ENCODE results near the gene SCD. TPM values are rescaled to one million over a fixed set of nuclear protein-coding genes. Genes with fewer than 3 reads are reported as not detected.
A peak's percentile ranks its signal among the peaks of the same experiment; 100 is the strongest.

Gene SCD
- total and polyA plus RNA-seq, 10 of the 15 experiments (the other 5 are each of a cell fraction or from before 2014, with no cell fraction given): 68.7 to 279 (median 99.5) TPM

DNA sequence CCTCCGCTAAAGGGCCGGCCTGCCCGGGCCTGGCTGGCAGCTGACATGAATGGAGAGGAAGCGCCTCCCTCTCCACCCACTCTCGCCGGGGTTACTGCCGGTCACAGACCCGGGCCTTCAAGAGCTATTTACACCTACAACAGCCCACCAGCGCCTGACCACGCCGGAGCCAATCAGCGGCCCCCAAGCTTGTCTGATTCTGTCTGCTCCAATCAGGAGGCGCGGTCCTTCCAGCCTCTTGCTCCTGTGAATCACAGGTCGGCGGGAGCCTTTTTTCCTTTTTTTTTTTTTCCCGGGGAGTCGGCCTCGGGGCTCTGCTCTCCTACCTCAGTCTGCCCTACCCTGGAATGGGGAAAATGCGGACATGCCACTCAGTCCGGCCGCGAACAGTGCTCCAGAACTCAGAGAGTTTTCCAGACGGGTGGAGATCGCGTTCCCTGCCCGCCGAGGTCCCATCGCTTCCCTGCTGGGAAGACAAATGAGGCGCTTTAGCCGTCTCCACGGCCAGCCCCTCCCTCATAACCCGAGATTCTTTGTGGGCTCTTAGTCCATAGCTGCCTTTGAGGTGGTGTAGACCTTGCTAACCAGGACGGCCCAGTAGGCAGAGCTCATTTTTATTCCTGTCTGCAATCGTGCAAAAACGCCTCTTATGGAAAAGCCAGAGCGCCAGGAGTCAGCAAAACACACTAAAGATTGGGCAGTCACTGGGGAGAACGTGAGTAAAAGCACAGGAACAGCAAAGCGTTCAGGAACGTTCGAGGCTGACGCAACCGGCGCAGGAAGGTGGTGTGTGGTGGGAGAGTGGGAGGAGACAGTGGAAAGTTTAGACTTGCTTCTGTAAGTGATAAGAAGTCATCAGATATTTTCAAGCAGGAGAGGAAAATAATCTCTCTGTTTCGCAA is 26.5 kb downstream of the SCD start (continued):
- peak; percentile 89; the same call in 1 of the 2 replicates for TF ChIP-seq SREBF1 (IDR thresholded peaks at IDR 0.05; ENCODE audit: low read length)
- TF ChIP-seq SMAD1 (IDR thresholded peaks at IDR 0.05; ENCODE audit: low read depth, partially characterized antibody): no peak
- TF ChIP-seq, protein P1, sequence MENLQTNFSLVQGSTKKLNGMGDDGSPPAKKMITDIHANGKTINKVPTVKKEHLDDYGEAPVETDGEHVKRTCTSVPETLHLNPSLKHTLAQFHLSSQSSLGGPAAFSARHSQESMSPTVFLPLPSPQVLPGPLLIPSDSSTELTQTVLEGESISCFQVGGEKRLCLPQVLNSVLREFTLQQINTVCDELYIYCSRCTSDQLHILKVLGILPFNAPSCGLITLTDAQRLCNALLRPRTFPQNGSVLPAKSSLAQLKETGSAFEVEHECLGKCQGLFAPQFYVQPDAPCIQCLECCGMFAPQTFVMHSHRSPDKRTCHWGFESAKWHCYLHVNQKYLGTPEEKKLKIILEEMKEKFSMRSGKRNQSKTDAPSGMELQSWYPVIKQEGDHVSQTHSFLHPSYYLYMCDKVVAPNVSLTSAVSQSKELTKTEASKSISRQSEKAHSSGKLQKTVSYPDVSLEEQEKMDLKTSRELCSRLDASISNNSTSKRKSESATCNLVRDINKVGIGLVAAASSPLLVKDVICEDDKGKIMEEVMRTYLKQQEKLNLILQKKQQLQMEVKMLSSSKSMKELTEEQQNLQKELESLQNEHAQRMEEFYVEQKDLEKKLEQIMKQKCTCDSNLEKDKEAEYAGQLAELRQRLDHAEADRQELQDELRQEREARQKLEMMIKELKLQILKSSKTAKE (IDR thresholded peaks at IDR 0.05; ENCODE audit: low read depth, poor library complexity, severe bottlenecking): peak; percentile 43
- no peak for TF ChIP-seq SIX5 (IDR thresholded peaks at IDR 0.05; ENCODE audit: low read depth, low read length, severe bottlenecking)
- TF ChIP-seq EED (IDR thresholded peaks at IDR 0.05; ENCODE audit: low read depth): no peak; the same call in 1 of the 2 replicates
- no peak for TF ChIP-seq CEBPB (IDR thresholded peaks at IDR 0.05; ENCODE audit: borderline replicate concordance in 1 of 2, low read depth in 2 of 2, low read length in 2 of 2)
- peak; percentile 4; the same call in 1 of the 2 replicates for TF ChIP-seq MTA2 (IDR thresholded peaks at IDR 0.05; ENCODE audit: low read depth)
- TF ChIP-seq SPI1 (IDR thresholded peaks at IDR 0.05; ENCODE audit: borderline replicate concordance, insufficient read depth, low read depth, low read length): peak; percentile 63
- no peak for TF ChIP-seq LARP7 (IDR thresholded peaks at IDR 0.05)
- no peak for TF ChIP-seq BCL11A (IDR thresholded peaks at IDR 0.05; ENCODE audit: low read depth, low read length)
- TF ChIP-seq IRF4 (IDR thresholded peaks at IDR 0.05; ENCODE audit: low read depth, low read length): no peak
- TF ChIP-seq, protein P2, sequence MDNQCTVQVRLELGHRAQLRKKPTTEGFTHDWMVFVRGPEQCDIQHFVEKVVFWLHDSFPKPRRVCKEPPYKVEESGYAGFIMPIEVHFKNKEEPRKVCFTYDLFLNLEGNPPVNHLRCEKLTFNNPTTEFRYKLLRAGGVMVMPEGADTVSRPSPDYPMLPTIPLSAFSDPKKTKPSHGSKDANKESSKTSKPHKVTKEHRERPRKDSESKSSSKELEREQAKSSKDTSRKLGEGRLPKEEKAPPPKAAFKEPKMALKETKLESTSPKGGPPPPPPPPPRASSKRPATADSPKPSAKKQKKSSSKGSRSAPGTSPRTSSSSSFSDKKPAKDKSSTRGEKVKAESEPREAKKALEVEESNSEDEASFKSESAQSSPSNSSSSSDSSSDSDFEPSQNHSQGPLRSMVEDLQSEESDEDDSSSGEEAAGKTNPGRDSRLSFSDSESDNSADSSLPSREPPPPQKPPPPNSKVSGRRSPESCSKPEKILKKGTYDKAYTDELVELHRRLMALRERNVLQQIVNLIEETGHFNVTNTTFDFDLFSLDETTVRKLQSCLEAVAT (IDR thresholded peaks at IDR 0.05): peak; percentile 51; the same call in 1 of the 2 replicates
- TF ChIP-seq, protein P3, sequence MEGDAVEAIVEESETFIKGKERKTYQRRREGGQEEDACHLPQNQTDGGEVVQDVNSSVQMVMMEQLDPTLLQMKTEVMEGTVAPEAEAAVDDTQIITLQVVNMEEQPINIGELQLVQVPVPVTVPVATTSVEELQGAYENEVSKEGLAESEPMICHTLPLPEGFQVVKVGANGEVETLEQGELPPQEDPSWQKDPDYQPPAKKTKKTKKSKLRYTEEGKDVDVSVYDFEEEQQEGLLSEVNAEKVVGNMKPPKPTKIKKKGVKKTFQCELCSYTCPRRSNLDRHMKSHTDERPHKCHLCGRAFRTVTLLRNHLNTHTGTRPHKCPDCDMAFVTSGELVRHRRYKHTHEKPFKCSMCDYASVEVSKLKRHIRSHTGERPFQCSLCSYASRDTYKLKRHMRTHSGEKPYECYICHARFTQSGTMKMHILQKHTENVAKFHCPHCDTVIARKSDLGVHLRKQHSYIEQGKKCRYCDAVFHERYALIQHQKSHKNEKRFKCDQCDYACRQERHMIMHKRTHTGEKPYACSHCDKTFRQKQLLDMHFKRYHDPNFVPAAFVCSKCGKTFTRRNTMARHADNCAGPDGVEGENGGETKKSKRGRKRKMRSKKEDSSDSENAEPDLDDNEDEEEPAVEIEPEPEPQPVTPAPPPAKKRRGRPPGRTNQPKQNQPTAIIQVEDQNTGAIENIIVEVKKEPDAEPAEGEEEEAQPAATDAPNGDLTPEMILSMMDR (IDR thresholded peaks at IDR 0.05 in 2 of 3, conservative IDR thresholded peaks at IDR 0.05 in 1 of 3; ENCODE audit: control insufficient read depth in 2 of 3, extremely low read depth in 1 of 3, insufficient read depth in 1 of 3, low read depth in 3 of 3, low read length in 3 of 3): no peak
- TF ChIP-seq BACH1 (IDR thresholded peaks at IDR 0.05; ENCODE audit: borderline replicate concordance): 0 out of 2 replicates have a peak, but pooled peaks have one; percentile 9
- no peak for TF ChIP-seq NR2C1 (IDR thresholded peaks at IDR 0.05)
- TF ChIP-seq, protein P4, sequence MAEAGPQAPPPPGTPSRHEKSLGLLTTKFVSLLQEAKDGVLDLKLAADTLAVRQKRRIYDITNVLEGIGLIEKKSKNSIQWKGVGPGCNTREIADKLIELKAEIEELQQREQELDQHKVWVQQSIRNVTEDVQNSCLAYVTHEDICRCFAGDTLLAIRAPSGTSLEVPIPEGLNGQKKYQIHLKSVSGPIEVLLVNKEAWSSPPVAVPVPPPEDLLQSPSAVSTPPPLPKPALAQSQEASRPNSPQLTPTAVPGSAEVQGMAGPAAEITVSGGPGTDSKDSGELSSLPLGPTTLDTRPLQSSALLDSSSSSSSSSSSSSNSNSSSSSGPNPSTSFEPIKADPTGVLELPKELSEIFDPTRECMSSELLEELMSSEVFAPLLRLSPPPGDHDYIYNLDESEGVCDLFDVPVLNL (IDR thresholded peaks at IDR 0.05; ENCODE audit: low read depth, low read length): no peak
- TF ChIP-seq MEF2A (IDR thresholded peaks at IDR 0.05; ENCODE audit: insufficient read depth, low read depth, low read length): no peak
- TF ChIP-seq ZBED1 (IDR thresholded peaks at IDR 0.05; ENCODE audit: borderline replicate concordance): no peak
- TF ChIP-seq TCF7 (IDR thresholded peaks at IDR 0.05; ENCODE audit: borderline replicate concordance): no peak
- 0 out of 4 replicates have a peak, but pooled peaks of 1 of the 2 experiments have one; percentile 24 for TF ChIP-seq ETV6 (conservative IDR thresholded peaks at IDR 0.05 in 1 of 2, IDR thresholded peaks at IDR 0.05 in 1 of 2; ENCODE audit: borderline replicate concordance in 1 of 2, low read depth in 1 of 2)
- TF ChIP-seq ATF7 (IDR thresholded peaks at IDR 0.05; ENCODE audit: low read depth): peak; percentile 68
- no peak for TF ChIP-seq RB1 (IDR thresholded peaks at IDR 0.05; ENCODE audit: borderline replicate concordance)
- TF ChIP-seq CHD4 (IDR thresholded peaks at IDR 0.05): no peak

Data from GM12878 (cell line).